Right atrium auricular region (tissue), 2 donors: Measurements from ENCODE around the gene PPP2R3B. TPM values are rescaled to one million over a fixed set of nuclear protein-coding genes. Genes with fewer than 3 reads are reported as not detected.
A peak's percentile ranks its signal among the peaks of the same experiment; 100 is the strongest.
"Not testable (repeated sequence)": the region's sequence is repeated elsewhere in the genome, so short reads cannot be mapped to it uniquely, and the experiment has no call there.

Source experiments
- DNase-seq: peaks from one replicate; pipeline ENCODE4 v3.0.0-alpha.2; 2019; ENCODE audit warnings: low spot score
- H3K27ac ChIP-seq, 2 donors: fragments of 200-600 bp; sonication (generic); 1 replicate in 1 of 2; 2 replicates in 1 of 2; pipeline ENCODE4 v1.5.1; 2016 to 2019
- H3K27me3 ChIP-seq, 2 donors: fragments of 200-600 bp; sonication (generic); one replicate each; pipeline versions ENCODE4 v1.5.1 to v1.6.0; 2017 to 2019
- H3K36me3 ChIP-seq: fragments of 200-600 bp; sonication (generic); one replicate; pipeline ENCODE4 v1.5.1; 2016
- H3K4me1 ChIP-seq, 2 donors: fragments of 200-600 bp; sonication (generic); one replicate each; pipeline versions ENCODE4 v1.5.1 to v1.6.0; 2017 to 2019
- H3K4me3 ChIP-seq, 2 donors: fragments of 200-600 bp; sonication (generic); 1 replicate in 1 of 2; 2 replicates in 1 of 2; pipeline ENCODE4 v1.5.1; 2017 to 2019; ENCODE audit warnings: mild to moderate bottlenecking in 1 of 2, moderate library complexity in 1 of 2
- H3K9me3 ChIP-seq, 2 donors: fragments of 200-600 bp; sonication (generic); one replicate each; pipeline ENCODE4 v1.5.1; 2019
- total RNA-seq, 2 donors: library from RNA; depleted of rRNA; stranded (reverse); fragments of >200 nt; gene quantifications; one replicate each; pipeline ENCODE4 v1.1.0, GENCODE V29; 2016
- TF ChIP-seq, protein P1 (sequence below), 2 donors: fragments of 200-600 bp; sonication (generic); IDR thresholded peaks; one replicate each; pipeline ENCODE4 v1.5.1; 2019; ENCODE audit warnings: antibody characterized with exemption in 2 of 2

PPP2R3B gene, protein sequence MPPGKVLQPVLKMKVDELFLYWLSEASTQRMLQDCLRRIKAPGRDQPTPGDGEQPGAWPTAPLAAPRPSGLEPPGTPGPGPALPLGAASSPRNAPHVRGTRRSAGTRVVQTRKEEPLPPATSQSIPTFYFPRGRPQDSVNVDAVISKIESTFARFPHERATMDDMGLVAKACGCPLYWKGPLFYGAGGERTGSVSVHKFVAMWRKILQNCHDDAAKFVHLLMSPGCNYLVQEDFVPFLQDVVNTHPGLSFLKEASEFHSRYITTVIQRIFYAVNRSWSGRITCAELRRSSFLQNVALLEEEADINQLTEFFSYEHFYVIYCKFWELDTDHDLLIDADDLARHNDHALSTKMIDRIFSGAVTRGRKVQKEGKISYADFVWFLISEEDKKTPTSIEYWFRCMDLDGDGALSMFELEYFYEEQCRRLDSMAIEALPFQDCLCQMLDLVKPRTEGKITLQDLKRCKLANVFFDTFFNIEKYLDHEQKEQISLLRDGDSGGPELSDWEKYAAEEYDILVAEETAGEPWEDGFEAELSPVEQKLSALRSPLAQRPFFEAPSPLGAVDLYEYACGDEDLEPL
- 10 to 100 TPM; 58.6 to 70.1 TPM for total RNA-seq

DNA sequence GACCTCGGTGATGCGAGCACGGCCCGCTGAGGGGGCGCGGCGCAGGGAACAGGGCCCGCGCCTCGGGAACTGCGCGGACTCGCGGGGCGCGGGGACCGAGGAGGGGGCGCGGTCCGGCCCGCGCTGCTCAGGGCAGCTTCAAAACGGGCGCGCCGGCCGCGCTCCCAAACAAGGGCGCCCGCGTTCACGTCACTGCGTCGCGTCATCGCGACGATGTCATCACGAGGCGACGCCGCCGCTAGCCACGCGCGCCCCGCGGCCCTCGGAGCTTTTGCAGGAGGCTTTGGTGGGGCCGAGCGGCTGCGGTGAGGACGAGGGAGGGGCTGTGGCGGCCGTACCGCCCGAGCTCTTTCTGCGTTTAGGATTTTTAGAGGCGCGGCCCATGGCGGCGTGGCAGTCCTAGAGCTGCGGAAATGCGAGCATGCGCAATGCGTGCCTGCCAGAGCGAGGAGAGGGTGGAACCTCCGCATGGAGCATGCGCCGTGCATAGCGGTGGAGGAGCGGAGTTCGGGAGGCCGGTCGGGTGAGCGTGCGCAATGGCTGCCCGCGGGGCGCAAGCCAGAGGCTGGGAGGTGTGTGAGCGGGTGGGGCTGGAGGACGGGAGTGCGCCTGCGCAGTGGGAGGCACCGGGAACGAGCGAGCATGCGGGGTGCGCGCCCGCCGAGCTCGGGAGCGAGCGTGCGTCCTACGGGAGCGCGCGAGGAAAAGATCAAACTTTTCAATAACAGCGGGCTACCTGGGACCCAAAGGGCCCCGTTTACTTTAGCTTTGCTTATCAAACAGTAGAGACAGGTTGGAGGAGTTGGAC, at the start of gene PPP2R3B:
PPP2R3B (minus strand) TSS at position 140 of the 808 bp plus-strand sequence. CDS start 216 bp downstream, outside the sequence.
- Histone ChIP-seq H3K36me3 (no peaks in the 10 kb centered on the region), H3K27ac (peak within 1 kb of the TSS; percentile 99), H3K4me1 (peaks cover 0 to 15% of the 10 kb centered on the region in 2 donors), H3K4me3 (peak within 1 kb of the TSS; percentile 82 to 83), H3K27me3 (no peaks in the 10 kb centered on the region), H3K9me3 (no peaks in the 10 kb centered on the region)
- TF ChIP-seq, protein P1, sequence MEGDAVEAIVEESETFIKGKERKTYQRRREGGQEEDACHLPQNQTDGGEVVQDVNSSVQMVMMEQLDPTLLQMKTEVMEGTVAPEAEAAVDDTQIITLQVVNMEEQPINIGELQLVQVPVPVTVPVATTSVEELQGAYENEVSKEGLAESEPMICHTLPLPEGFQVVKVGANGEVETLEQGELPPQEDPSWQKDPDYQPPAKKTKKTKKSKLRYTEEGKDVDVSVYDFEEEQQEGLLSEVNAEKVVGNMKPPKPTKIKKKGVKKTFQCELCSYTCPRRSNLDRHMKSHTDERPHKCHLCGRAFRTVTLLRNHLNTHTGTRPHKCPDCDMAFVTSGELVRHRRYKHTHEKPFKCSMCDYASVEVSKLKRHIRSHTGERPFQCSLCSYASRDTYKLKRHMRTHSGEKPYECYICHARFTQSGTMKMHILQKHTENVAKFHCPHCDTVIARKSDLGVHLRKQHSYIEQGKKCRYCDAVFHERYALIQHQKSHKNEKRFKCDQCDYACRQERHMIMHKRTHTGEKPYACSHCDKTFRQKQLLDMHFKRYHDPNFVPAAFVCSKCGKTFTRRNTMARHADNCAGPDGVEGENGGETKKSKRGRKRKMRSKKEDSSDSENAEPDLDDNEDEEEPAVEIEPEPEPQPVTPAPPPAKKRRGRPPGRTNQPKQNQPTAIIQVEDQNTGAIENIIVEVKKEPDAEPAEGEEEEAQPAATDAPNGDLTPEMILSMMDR (IDR thresholded peaks at IDR 0.05), result no peak
- peak; percentile 97 for DNase-seq

DNA sequence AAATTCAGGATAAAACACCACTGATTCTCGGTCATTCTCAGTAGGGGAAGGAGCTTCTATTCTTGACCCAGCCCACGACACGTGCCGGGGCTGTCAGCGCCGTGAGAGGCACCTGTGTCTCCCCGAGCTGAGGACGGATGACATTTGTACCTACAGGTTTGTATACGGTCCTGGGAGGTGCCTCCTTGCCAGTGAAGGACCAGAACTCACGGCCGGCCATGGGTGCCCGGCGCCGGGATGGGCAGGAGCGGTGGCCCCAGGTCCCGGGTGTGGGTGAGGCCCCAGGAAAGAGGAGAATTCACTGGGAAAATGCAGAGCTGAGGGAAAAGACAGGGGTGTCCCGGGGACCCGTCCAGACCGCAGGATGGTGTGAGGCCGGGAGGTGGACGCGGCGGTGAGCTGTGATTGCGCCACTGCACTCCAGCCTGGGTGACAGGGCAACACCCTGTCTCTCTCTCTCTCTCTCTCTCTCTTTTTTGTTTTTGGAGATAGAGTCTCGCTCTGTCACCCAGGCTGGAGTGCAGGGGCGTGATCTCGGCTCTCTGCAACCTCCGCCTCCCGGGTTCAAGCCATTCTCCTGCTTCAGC, 48.9 kb upstream of the PPP2R3B start:
- H3K27ac ChIP-seq, result no peak overlapping the region
- no peaks in the 10 kb centered on the region for H3K27me3 ChIP-seq
- H3K9me3 ChIP-seq, result no peaks in the 10 kb centered on the region
- no peaks in the 10 kb centered on the region for H3K36me3 ChIP-seq
- no peak for DNase-seq
- H3K4me3 ChIP-seq, result no peak overlapping the region
- TF ChIP-seq, protein P1 (IDR thresholded peaks at IDR 0.05), result no peak
- H3K4me1 ChIP-seq, result no peaks in the 10 kb centered on the region

DNA sequence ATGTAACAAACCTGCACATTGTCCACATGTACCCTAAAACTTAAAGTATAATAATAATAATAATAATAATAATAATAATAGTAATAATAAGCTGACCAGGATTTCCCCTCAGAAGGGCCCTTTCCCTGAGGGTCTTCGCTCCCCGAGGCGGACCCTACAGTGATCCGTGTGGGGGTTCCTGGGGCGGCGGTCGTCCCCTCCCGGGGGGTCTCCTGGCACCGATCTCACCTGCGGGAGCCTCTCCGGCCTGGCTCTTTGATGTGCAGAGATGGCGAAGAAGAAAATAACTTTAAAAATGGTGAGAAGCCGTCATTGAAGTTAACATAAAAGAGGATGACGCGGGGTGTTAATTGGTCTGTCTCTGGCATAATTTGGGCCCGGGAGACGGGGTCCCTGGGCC, 48.2 kb upstream of the PPP2R3B start:
- DNase-seq, result no peak
- H3K9me3 ChIP-seq, result no peaks in the 10 kb centered on the region
- H3K4me1 ChIP-seq, result no peaks in the 10 kb centered on the region
- H3K27me3 ChIP-seq, result no peaks in the 10 kb centered on the region
- no peak overlapping the region for H3K4me3 ChIP-seq
- no peaks in the 10 kb centered on the region for H3K36me3 ChIP-seq
- TF ChIP-seq, protein P1 (IDR thresholded peaks at IDR 0.05), result no peak
- no peak overlapping the region for H3K27ac ChIP-seq

DNA sequence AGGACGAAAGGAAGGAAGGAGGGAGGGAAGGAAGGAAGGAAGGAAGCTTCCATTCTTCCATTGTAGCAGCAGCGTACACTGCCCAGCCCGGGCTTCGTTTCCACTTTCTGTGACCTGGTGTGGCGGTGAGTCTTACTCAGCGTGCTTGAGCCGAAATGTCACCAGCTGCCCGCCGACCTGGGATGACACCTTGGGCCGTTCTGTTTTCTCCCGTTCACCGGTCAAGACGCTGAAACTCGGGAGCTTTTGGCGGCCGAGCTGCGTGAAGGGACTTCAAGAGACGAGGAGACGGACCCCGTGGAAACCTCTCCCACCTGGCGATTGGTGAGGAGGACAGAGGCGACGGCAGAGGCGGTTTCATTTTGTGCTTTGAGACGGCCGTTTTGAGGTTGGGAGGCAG, 47.1 kb upstream of the PPP2R3B start:
- no peak for DNase-seq
- Histone ChIP-seq H3K36me3 (no peaks in the 10 kb centered on the region), H3K27me3 (no peaks in the 10 kb centered on the region), H3K4me3 (no peak overlapping the region), H3K27ac (no peak overlapping the region), H3K4me1 (no peaks in the 10 kb centered on the region), H3K9me3 (no peaks in the 10 kb centered on the region)
- TF ChIP-seq, protein P1 (IDR thresholded peaks at IDR 0.05), result no peak

DNA sequence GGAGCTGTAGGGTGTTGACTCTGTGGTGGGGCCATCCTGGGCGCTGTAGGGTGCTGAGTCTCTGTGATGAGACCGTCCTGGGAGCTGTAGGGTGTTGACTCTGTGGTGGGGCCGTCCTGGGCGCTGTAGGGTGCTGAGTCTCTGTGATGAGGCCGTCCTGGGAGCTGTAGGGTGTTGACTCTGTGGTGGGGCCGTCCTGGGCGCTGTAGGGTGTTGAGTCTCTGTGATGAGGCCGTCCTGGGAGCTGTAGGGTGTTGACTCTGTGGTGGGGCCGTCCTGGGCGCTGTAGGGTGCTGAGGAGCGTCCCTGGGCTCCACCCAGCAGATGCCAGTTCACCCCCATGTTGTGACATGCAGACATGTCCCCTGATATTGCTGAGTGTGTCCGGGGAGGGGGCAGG, 46.0 kb upstream of the PPP2R3B start:
- H3K27me3 ChIP-seq, H3K4me3 ChIP-seq, H3K4me1 ChIP-seq, DNase-seq, H3K36me3 ChIP-seq, H3K9me3 ChIP-seq, H3K27ac ChIP-seq: not testable (repeated sequence)
